Stromal cell of bone marrow (primary cell): ENCODE measurements around the gene COTL1.
"Not testable (repeated sequence)": the region's sequence is repeated elsewhere in the genome, so short reads cannot be mapped to it uniquely, and the experiment has no call there.

Experiments
- DNase-seq: peaks from one replicate; pipeline ENCODE4 v3.0.0-alpha.2; 2012; ENCODE audit warnings: low read depth

COTL1 gene

GRCh38 chr16:84643180-84643583 is 25.3 kb upstream of the COTL1 start:
- peak; percentile 73 for DNase-seq

DNA sequence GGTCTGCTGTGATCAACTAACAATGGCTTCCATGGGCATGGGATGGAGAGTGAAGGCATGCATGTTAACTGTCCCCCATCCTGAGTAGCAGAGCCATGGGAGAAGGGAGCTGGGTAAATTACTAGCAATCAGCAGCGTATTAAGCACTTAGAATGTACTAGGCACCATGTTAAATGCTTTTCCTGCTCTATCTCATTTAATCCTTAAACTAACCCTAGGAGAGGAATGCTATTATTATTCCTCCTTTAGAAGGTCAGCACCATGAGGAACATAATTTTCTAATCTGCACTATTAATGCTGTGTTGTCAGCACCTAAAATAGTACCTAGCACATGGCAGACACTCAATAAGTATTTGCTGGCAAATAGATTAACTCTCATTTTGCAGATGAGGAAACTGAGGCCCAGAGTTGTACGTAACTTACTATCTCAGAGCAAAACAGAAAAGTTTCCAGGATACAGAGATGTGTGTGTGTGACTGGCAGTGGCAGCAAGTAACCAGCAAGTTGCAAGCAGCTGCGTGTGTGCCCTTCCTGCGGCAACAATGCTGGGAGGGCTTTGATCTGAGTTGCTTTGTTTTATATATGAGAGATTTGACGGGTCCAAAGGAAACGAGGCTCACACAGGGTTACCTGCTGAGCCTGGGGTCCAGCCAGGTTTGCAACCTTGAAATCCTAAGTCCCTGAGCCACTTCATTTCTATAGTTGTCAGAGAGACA is 23.9 kb upstream of the COTL1 start:
- DNase-seq, result no peak

DNA sequence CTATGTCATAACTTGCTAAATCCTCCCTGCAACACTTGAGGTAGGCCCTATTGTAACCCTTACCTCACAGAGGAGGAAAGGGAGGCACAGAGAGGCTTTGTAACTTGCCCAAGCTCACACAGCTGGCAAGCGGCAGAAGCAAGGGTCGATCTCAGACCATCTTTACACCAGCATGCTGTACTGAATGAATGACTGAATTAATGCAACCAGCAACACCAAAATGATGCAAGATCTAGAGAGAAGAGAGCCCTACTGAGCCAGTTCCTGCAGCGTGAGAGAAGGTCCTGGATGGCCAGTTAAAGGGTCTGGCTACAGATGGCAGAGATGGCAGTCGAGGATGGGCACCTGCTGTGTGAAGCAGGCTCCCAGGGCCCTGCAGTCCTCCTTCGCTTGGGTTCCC is 22.3 kb upstream of the COTL1 start:
- no peak for DNase-seq

DNA sequence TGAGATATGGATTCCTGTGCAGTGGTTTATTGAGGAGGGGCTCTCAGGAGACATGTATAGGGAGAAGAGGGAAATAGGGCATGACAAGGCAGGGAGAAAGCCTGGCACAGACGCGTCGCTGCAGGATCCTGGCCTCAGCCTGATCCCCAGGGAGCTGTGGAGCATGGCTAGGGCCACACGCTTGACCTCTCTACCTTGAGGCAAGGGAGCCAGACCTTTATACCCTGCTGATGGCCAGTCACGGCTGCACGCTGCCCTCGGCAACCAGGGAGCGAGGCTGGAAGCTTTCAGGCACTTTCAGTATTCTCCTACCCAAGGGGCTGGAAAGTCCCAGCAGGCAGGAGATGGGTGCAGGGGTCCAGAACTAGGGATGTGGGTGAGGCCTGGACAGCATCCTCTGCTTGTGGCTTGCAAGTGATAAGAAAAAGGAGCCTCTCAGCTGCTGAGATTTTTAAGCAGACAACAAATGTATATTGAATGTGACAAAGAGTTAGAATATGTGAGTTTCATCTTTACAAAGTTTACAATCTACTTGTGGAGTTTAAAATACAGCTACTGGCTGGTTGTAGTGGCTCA is 20.4 kb upstream of the COTL1 start:
- no peak for DNase-seq

DNA sequence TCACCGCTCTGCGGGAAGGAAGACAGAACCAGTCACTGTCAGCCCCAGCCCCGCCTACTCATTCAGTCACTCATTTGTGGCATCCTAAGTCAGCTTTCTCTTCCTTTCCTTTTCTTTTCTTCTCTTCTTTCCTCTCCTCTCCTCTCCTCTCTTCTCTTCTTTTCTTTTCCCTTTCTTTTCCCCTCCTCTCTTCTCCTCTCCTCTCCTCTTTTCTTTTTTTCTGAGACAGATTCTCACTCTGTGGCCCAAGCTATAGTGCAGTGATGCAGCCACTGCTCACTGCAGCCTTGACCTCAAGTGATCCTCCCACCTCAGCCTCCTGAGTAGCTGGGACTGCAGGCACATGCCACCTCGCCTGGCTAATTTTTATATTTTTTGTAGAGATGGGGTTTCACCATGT is 19.8 kb upstream of the COTL1 start:
- DNase-seq, result no peak

DNA sequence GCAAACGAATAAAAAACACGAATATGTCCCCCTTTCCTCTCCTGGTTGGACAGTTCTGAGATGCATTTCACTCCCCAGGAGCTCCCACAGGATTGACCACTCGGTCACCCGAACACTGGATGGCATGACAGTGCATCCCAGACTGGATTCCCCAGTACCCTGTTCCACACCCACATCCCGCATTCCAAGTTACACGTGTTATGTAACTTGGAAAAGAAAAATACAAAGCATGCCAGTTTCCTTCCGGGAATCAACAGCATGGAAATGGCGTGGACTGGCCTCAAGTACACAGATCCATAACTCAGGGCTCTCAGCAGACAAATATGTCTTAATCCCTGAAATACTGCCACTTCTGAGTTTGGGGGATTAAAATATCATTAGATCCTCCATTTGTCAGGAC is 17.8 kb upstream of the COTL1 start:
- DNase-seq, result no peak

GRCh38 chr16:84633622-84634021 is 15.7 kb upstream of the COTL1 start:
- no peak for DNase-seq

DNA sequence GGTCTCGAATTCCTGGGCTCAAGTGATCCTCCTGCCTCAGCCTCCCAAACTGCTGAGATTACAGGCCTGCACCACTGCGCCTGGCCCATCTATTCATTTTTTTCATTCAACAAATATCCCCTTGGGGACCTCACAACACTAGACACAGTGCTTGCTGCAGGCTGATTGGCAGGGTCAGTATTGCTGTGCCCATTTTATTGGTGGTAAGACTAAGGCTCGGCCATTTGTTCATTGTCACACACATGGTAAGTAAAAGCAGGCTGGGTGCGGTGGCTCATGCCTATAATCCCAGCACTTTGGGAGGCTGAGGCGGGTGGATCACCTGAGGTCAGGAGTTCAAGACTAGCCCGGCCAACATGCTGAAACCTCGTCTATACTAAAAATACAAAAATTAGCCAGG is 15.0 kb upstream of the COTL1 start:
- not testable (repeated sequence) for DNase-seq

DNA sequence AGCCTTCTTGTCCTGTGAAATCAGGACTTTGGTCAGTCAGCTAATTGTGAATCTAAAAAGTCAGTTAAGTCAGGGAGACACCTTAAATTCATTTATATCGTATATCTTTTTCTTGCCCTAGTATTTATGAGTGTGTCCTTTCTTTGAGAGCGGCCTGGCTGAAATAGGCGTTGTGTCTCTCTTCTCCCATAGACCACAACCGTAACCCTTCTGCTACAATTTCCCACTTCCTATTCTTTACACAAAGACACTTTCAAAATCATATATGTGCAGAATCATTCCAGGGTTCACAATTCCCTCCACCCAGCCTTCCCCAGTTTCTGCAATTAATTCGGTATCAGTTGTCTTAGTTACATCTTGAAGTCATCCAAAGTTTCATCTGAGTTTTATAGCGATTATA is 14.0 kb upstream of the COTL1 start:
- DNase-seq, result no peak

- DNase-seq, result no peak
Observed at GRCh38 chr16:84631153-84631466, 13.2 kb upstream of the COTL1 start.

- no peak for DNase-seq
Observed at GRCh38 chr16:84630446-84631152, 12.7 kb upstream of the COTL1 start.

DNA sequence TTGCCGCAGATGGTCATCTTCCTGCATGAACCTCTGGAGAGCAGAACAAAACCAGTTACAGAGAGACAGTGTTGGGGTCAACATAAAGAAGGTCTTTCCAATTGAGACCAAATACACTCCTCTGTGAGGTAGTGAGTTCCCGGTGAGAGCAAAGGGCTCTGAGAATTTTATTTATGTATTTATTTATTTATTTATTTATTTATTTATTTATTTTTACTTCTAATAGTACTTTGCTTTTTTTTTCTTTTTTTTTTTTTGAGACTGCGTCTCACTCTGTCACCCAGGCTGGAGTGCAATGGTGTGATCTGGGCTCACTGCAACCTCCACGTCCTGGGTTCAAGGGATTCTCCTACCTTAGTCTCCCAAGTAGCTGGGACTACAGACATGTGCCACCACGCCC is 12.1 kb upstream of the COTL1 start:
- DNase-seq, result no peak

DNA sequence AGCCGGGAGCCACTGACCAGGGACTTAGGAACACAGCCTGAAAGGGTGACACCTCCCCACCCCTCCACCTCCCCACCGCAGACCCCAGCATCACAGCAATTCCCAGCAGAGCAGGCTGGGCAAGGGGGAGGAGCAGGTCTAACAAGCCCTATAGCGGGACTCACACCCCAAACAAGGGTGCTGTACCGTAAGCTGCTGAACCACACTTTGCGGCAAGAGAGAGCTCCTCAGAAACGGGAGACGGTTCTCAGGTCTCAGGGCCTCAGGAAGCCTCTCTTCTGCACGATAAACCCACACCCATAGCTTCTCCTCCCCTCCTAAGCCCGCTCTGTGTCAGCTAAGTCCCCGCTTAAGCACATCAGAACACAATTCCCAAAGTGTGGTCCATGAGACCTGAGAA is 11.7 kb upstream of the COTL1 start:
- no peak for DNase-seq

DNA sequence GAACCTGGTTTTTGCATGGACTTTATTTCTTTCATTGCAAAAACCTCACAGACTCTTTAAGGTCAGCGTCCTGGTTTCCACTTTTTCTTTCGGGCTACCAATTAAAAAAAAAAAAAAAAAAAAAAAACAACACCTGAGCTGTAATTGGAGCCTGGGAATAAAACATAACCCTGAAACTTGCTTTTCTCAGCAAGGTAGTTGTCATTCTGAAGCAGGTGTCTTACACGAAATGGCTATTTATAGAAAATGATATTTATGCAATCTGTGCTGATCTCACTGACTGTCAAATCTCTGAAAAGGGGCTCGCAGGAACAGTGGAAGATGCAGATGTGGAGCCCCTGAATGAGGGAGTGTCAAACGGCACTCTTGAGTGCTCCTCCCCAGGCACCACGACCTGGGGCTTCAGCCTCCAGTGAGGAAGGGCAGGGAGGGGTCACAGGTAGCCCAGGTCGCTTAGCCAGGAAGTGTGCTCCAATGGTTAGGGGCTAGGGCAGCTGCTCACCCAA is 10.4 kb upstream of the COTL1 start:
- no peak for DNase-seq

GRCh38 chr16:84625556-84625955 is 7.7 kb upstream of the COTL1 start:
- DNase-seq, result no peak

- not testable (repeated sequence) for DNase-seq
Observed at GRCh38 chr16:84620913-84621312, 3.0 kb upstream of the COTL1 start.

GRCh38 chr16:84618581-84619460 is 943 bp upstream of the COTL1 start:
- DNase-seq, result peak; percentile 87

GRCh38 chr16:84617041-84617790 is 662 bp downstream of the COTL1 start:
- no peak for DNase-seq

DNA sequence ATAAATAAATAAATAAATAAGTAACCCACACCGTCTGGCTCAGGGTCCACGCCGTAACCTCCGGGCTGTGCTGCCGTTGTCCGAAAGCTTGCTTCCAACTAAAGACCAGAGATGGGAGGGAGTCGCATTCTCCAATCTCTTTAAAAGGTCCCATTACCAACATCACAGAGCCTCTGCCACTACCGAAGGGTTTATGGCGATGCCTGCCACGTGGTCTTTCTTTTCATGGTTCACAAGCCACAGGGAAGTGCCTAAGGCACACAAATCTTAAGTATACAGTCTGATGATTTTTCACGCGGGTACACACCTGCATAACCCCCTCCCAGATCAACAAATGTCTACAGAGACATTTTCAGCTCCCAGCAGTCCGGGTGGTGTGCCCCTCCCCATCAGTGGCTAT is 1.4 kb downstream of the COTL1 start:
- no peak for DNase-seq

- DNase-seq, result no peak
Observed at GRCh38 chr16:84614968-84615813, 2.7 kb downstream of the COTL1 start.

- DNase-seq, result no peak
Observed at GRCh38 chr16:84614623-84614967, 3.3 kb downstream of the COTL1 start.
